GM10266 (cell line): ENCODE data around the gene TOGARAM2.

Experiments used
- DNase-seq: peaks from one replicate; pipeline ENCODE4 v3.0.0; 2012; ENCODE audit errors: extremely low spot score
- TF ChIP-seq, protein P1 (sequence below): IDR thresholded peaks from 2 replicates; pipeline ENCODE4 v1.5.1; 2012; ENCODE audit warnings: mild to moderate bottlenecking, low read depth; ENCODE audit not compliant: control insufficient read depth, insufficient read depth; ENCODE audit errors: missing control alignments

The TOGARAM2 gene

DNA sequence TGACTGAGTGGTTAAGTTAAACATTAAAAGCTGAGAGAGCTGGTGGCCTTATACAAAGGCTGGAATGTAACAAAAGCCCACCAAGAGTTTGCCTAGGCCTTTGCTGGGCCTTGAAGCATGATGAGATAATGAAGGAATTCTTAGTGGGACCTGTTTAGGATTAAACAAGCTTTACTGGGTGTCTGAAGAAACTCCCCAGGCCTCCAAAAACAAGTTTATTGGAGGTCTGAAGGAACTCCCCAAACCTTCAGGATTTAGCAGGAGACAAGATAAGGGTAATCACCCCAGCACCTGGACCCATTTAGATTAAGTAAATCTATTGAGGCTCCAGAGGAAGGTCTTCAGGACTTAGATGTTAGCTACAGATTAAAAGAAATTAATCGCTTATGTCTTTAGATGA lies 74.5 kb downstream of the TOGARAM2 start:
- TF ChIP-seq, protein P1, sequence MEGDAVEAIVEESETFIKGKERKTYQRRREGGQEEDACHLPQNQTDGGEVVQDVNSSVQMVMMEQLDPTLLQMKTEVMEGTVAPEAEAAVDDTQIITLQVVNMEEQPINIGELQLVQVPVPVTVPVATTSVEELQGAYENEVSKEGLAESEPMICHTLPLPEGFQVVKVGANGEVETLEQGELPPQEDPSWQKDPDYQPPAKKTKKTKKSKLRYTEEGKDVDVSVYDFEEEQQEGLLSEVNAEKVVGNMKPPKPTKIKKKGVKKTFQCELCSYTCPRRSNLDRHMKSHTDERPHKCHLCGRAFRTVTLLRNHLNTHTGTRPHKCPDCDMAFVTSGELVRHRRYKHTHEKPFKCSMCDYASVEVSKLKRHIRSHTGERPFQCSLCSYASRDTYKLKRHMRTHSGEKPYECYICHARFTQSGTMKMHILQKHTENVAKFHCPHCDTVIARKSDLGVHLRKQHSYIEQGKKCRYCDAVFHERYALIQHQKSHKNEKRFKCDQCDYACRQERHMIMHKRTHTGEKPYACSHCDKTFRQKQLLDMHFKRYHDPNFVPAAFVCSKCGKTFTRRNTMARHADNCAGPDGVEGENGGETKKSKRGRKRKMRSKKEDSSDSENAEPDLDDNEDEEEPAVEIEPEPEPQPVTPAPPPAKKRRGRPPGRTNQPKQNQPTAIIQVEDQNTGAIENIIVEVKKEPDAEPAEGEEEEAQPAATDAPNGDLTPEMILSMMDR, result no peak
- no peak for DNase-seq

DNA sequence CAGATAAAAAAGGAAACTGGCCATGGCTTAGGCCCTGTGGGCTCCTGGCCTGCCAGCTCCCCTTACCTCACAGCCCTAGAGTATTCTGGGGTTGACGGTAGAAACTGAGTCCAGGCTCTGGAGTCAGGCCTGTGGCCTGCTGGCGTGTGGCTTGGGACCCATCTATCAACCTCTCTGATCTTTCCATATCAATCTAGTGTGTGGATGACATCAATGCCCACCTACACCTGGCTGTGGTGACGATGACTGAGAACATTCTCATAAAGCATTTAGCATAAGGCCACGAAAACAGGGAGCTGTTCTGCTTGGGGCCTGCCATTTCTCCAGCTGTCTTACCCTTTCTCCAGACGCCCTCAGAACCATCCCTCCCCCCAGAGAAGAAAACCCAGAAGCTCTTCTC lies 75.4 kb downstream of the TOGARAM2 start:
- no peak for DNase-seq
- TF ChIP-seq, protein P1, result no peak

DNA sequence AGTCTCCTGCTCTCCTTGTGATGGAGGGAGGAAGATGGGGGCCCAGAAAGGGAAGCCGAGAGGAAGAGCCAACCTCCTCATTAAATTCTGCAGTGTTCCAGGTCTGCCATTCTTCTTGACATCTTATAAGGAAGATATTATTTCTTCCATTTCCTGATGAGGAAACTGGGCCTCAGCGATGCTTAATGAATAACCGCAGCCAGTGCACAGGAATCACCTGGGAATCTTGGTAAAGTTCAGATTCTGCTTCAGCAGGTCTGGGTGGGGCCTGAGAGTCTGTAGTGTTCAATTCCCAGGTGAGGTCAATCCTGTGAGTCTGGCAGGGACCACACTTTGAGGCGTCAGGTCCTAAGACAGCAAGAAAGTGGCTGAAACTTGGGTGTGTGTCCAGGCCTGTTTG lies 75.9 kb downstream of the TOGARAM2 start:
- no peak for DNase-seq
- TF ChIP-seq, protein P1, result no peak

DNA sequence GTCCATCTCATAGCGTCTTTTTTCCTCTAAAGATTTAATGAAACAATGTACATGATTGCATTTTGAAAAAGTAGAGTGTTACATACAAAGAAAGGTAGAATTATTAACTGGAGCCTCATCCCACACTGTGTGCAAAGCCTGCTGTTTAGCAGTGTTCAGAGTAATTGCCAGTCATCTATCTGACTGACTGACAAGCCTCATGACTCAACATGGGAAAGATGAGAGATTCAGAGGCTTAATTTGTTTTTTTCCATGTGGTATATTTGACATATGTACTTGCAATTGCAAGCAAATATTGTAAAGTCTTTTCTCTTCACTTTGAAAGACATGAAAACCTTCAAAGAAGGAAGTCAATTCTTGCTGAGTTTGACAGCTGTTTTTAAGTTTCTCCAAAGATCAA lies 78.5 kb downstream of the TOGARAM2 start:
- no peak for DNase-seq
- TF ChIP-seq, protein P1, result no peak

DNA sequence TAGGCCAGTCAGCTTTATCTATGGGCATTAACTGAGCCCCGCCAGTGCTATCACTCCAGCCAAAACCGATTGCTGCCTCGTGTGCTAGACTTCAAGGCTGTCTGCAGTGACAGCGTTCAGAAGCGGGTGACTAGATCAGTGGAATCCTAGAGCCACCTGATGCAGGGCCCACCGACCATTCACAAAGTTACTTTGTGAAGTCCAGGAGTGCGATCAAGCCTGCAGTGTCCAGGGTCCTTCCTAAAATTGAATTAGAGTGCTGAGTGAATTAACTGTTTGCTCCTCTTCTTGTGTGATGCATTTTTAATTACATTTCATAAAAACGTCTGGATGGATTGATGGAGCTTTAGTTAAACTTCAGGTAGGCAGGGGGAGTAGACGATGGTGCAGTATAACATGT lies 79.3 kb downstream of the TOGARAM2 start:
- TF ChIP-seq, protein P1, result no peak
- no peak for DNase-seq

DNA sequence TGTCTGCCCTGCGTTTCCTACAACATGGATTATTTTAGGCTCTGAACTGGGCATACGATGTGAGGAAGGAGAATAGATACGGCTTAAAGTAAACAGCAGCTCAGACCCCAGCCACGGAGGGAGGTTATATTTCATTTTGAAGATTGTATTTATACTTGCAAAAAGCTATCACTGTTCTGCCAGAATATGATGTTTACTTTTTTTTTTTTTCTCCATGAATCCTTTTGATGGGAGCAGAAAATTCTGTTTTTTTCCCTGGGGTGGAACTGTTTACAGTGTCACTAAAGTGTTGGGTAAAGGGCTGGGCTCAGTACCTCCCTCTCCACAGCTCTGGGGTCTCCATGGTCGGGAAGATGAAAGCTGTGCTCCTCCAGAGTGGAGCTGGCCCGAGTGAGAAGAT lies 80.1 kb downstream of the TOGARAM2 start:
- no peak for DNase-seq
- TF ChIP-seq, protein P1, result no peak

DNA sequence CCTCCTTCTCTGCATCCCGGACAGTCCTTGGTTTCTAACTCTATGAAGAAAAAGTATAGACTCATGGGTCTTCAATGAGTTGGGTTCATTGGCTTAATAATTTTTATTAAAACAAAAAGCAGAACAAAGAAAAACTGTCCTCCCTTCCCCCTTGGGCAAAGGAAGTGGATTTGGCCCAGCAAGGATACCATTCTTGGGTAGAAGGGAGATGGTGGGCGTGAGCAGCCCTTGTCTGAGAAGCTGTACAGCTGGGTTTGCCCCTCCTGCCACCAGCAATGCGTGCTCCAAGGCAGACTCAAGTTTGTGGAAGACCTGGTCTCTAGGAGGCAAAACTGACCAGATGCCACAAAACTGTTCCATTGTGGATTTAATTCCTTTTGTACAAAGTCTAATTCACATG lies 80.5 kb downstream of the TOGARAM2 start:
- no peak for DNase-seq
- TF ChIP-seq, protein P1, result no peak
